Brain microvascular endothelial cell (primary cell): ENCODE results near the gene FOXL2NB.

Experiments used
- DNase-seq: peaks from one replicate; pipeline ENCODE4 v3.0.0-alpha.2; 2020
- H3K27ac ChIP-seq: fragments of 250-450 bp; sonication (Bioruptor Pico); 2 replicates; pipeline ENCODE4 v1.5.1; 2020; ENCODE audit warnings: mild to moderate bottlenecking, moderate library complexity
- H3K27me3 ChIP-seq: fragments of 250-450 bp; sonication (Bioruptor Pico); replicated peaks from 2 replicates; pipeline ENCODE4 v1.5.1; 2020; ENCODE audit warnings: mild to moderate bottlenecking
- H3K36me3 ChIP-seq: fragments of 250-450 bp; sonication (Bioruptor Pico); replicated peaks from 2 replicates; pipeline ENCODE4 v1.5.1; 2020; ENCODE audit warnings: mild to moderate bottlenecking
- H3K4me3 ChIP-seq: 2 replicates; pipeline ENCODE4 v1.5.1; 2011; ENCODE audit warnings: low read depth, mild to moderate bottlenecking, control low read depth, low read length, moderate library complexity
- CTCF ChIP-seq: IDR thresholded peaks from 2 replicates; pipeline ENCODE4 v1.5.1; 2011; ENCODE audit warnings: low read depth, mild to moderate bottlenecking, moderate library complexity, low read length, control low read depth, inconsistent platforms; ENCODE audit errors: missing control alignments
- in situ Hi-C: cut with HindIII; loops from 2 replicates; pipeline ENCODE4 v1.10.0; 2017; ENCODE audit warnings: low sequenced_read_pairs, low pct_ligation_motif_present

Gene FOXL2NB

GRCh38 chr3:138946663-138947494 is at the start of gene FOXL2NB, which contains the start of gene FOXL2:
FOXL2NB (plus strand) TSS chr3:138947217; CDS start chr3:138947365, 148 bp downstream.
FOXL2 (minus strand) TSS chr3:138947137; CDS start chr3:138946722, 415 bp downstream.
- TF ChIP-seq CTCF: no peak
- no peak for DNase-seq
- Histone ChIP-seq H3K4me3 (peak within 1 kb of the TSS; percentile 46), H3K36me3 (no peaks in the 10 kb centered on the region), H3K27me3 (peaks cover 91% of the 10 kb centered on the region), H3K27ac (no peak within 1 kb of the TSS)
- in situ Hi-C loops: loop anchor here (25.0 kb wide), 1 partner anchor 365 kb away; no protein-coding TSS in a partner anchor

GRCh38 chr3:138898301-138898700 is 48.7 kb upstream of the FOXL2NB start:
- Histone ChIP-seq H3K36me3 (no peaks in the 10 kb centered on the region), H3K4me3 (no peak overlapping the region), H3K27ac (no peak overlapping the region), H3K27me3 (no peaks in the 10 kb centered on the region)
- DNase-seq: peak; percentile 3
- no peak for TF ChIP-seq CTCF
- in situ Hi-C loops: no loop called here

- in situ Hi-C loops: no loop called here
- Histone ChIP-seq H3K27me3 (no peaks in the 10 kb centered on the region), H3K4me3 (no peak overlapping the region), H3K27ac (no peak overlapping the region), H3K36me3 (no peaks in the 10 kb centered on the region)
- no peak for TF ChIP-seq CTCF
- no peak for DNase-seq
Measured at GRCh38 chr3:138898708-138899107, 48.3 kb upstream of the FOXL2NB start.

GRCh38 chr3:138899351-138899991 is 47.5 kb upstream of the FOXL2NB start:
- TF ChIP-seq CTCF: no peak
- in situ Hi-C loops: no loop called here

GRCh38 chr3:138901567-138901966 is 45.5 kb upstream of the FOXL2NB start:
- Histone ChIP-seq H3K27ac (no peak overlapping the region), H3K4me3 (no peak overlapping the region)
- TF ChIP-seq CTCF: no peak

More at GRCh38 chr3:138899351-138899991, 47.5 kb upstream of the FOXL2NB start:
- H3K36me3 ChIP-seq: no peaks in the 10 kb centered on the region
- DNase-seq: no peak
- H3K27ac ChIP-seq: no peak overlapping the region
- H3K4me3 ChIP-seq: no peak overlapping the region
- H3K27me3 ChIP-seq: no peaks in the 10 kb centered on the region

More at GRCh38 chr3:138901567-138901966, 45.5 kb upstream of the FOXL2NB start:
- Histone ChIP-seq H3K27me3 (no peaks in the 10 kb centered on the region), H3K36me3 (no peaks in the 10 kb centered on the region)
- in situ Hi-C loops: loop anchor here (25.0 kb wide), 1 partner anchor 214 kb away; no protein-coding TSS in a partner anchor
- DNase-seq: no peak
